ENCODE data around the gene RNF150.
"Not testable (repeated sequence)": the region's sequence is repeated elsewhere in the genome, so short reads cannot be mapped to it uniquely, and the experiment has no call there.

RNF150 gene

DNA sequence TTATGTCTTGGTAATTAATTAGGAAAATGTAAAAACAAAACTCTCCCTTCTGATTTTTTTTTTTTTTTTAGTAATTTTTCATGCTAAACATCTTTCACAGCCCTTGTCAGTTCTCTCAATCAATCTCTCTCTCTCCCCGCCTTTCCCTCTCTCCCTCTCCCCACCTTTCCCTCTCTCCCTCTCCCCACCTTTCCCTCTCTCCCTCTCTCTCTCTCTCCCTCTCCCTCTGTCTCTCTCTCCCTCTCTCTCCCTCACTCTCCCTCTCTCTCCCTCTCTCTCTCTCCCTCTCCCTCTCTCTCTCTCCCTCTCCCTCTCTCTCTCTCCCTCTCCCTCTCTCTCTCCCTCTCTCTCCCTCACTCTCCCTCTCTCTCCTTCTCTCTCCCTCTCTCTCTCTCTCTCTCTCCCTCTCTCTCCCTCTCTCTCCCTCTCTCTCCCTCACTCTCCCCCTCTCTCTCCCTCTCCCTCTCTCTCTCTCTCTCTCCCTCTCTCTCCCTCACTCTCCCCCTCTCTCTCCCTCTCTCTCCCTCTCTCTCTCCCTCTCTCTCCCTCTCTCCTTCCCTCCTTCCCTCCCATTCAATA lies 322.6 kb downstream of the RNF150 start:
- not testable (repeated sequence) for DNase-seq

Data from NCI-H446 (cell line).